Activated CD4-positive, alpha-beta T cell treated with anti-CD3 and anti-CD28 coated beads, Interleukin-2, amount 50 U/mL, for 1 hour (primary cell): ENCODE measurements around the gene RNF181.
"Not testable (repeated sequence)": the region's sequence is repeated elsewhere in the genome, so short reads cannot be mapped to it uniquely, and the experiment has no call there.

ENCODE experiments used
- DNase-seq: peaks from one replicate; pipeline ENCODE4 v3.0.0-alpha.2; 2020

The RNF181 gene

GRCh38 chr2:85596486-85597143 lies 1.1 kb downstream of the RNF181 start:
- DNase-seq = no peak

GRCh38 chr2:85597241-85597640 lies 1.7 kb downstream of the RNF181 start:
- no peak for DNase-seq

GRCh38 chr2:85598594-85599340 lies 3.2 kb downstream of the RNF181 start:
- no peak for DNase-seq

- no peak for DNase-seq
Observed at GRCh38 chr2:85599468-85600234, 4.1 kb downstream of the RNF181 start.

- DNase-seq = no peak
Observed at GRCh38 chr2:85600235-85600575, 4.7 kb downstream of the RNF181 start.

- DNase-seq = no peak
Observed at GRCh38 chr2:85600951-85601770, 5.6 kb downstream of the RNF181 start.

GRCh38 chr2:85601771-85602475 lies 6.4 kb downstream of the RNF181 start:
- no peak for DNase-seq

- peak; percentile 83 for DNase-seq
Observed at GRCh38 chr2:85602476-85603234, 7.1 kb downstream of the RNF181 start, which contains the start of gene TMEM150A. Gene TMEM150A (minus strand): TSS chr2:85602698. CDS start chr2:85601948, 750 bp downstream.

- not testable (repeated sequence) for DNase-seq
Observed at GRCh38 chr2:85604133-85604444, 8.5 kb downstream of the RNF181 start.

- no peak for DNase-seq
Observed at GRCh38 chr2:85604568-85605339, 9.2 kb downstream of the RNF181 start.

GRCh38 chr2:85605406-85606115 lies 10.0 kb downstream of the RNF181 start:
- no peak for DNase-seq

GRCh38 chr2:85606116-85606455 lies 10.5 kb downstream of the RNF181 start:
- no peak for DNase-seq

- DNase-seq = no peak
Observed at GRCh38 chr2:85607268-85608215, 12.0 kb downstream of the RNF181 start.

GRCh38 chr2:85611217-85611704 lies 15.7 kb downstream of the RNF181 start:
- DNase-seq = no peak

GRCh38 chr2:85611705-85612587 lies 16.4 kb downstream of the RNF181 start, which contains the start of gene C2orf68:
Gene C2orf68 (minus strand): TSS chr2:85612066. CDS start chr2:85611984, 82 bp downstream.
- peak; percentile 78 for DNase-seq

GRCh38 chr2:85613717-85614515 lies 18.4 kb downstream of the RNF181 start:
- no peak for DNase-seq

GRCh38 chr2:85614757-85615156 lies 19.2 kb downstream of the RNF181 start:
- DNase-seq = not testable (repeated sequence)
